GM18951 (cell line): ENCODE data around the gene UGT2B17.
"Not testable (repeated sequence)": the region's sequence is repeated elsewhere in the genome, so short reads cannot be mapped to it uniquely, and the experiment has no call there.

Experiments used
- POLR2A ChIP-seq: IDR thresholded peaks from 4 replicates; pipeline ENCODE4 v1.6.1; 2011; ENCODE audit warnings: mild to moderate bottlenecking; ENCODE audit not compliant: insufficient read length, insufficient read depth; ENCODE audit errors: extremely low read depth
- in situ Hi-C: fragments of 300-500 bp; cut with MboI; formaldehyde crosslinking; loops from one replicate; pipeline ENCODE4 v1.12.0; 2022; ENCODE audit warnings: low sequenced_read_pairs, mixed read lengths, inconsistent platforms; ENCODE audit not compliant: unreplicated experiment

The UGT2B17 gene

DNA sequence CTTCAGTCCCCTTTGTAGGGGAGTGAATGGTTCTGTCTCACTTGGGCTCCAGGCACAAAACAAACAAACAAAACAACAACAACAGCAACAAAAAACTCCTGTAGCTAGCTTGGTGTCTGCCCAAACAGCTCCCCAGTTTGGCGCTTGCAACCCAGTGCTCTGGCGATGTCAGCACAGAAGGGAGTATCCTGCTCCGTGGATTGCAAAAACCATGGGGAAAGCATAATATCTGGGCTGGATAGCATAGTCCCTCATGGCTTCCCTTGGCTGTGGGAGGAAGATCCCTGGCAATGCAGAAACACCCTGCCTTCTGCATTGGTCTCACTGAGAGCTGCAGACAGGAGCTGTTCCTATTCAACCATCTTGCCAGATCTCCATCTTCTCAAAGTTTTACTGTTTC, 39.7 kb downstream of the UGT2B17 start:
- no peak for TF ChIP-seq POLR2A
- in situ Hi-C loops: no loop called here

DNA sequence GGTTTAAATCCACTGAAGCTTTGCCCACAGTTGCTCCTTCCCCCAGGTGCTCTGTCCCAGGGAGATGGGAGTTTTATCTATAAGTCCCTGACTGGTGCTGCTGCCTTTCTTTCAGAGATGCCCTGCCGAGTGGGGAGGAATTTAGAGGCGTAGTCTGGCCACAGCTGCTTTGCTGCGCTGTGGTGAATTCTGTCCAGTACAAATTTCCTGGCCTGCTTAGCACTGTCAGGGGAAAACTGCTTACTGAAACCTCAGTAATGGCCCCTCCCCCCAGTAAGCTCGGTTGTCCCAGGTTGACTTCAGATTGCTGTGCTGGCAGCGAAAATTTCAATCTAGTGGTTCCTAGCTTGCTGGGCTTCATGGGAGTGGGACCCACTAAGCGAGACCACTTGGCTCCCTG, 40.1 kb downstream of the UGT2B17 start:
- in situ Hi-C loops: no loop called here
- no peak for TF ChIP-seq POLR2A

DNA sequence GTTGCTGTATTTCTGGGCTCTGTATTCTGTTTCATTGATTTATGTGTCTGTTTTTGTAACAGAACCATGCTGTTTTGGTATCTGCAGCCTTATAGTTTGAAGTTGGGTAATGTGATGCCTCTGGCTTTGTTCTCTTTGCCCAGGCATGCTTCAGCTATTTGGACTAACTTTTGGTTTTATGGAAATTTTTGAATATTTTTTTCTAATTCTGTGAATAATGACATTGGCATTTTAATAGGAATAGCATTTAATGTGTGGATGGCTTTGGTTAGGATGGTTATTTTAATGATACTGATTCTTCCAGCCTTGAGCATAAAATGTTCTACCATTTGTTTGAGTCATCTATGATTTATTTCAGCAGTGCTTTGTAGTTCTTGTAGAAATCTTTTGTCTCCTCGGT, 53.9 kb downstream of the UGT2B17 start:
- in situ Hi-C loops: not testable (repeated sequence)

DNA sequence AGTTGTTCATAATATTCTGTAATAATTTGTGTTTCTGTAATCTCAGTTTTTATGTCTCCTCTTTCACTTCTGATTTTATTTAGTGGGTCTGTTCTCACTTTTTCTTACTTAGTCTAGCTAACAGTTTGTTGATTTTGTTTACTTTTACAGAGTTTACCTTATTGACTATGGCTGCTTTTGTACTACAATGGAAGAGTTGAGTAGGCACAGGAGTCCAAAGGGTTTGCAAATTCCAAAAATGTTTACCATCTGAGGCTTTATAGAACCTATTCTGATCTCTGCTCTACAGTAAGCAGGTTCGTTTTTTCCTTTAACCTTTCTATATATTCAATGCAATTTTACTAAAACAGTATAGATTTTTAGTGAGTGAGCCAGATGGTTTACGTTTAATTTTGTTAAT, 55.1 kb downstream of the UGT2B17 start:
- in situ Hi-C loops: no loop called here
- TF ChIP-seq POLR2A: no peak

DNA sequence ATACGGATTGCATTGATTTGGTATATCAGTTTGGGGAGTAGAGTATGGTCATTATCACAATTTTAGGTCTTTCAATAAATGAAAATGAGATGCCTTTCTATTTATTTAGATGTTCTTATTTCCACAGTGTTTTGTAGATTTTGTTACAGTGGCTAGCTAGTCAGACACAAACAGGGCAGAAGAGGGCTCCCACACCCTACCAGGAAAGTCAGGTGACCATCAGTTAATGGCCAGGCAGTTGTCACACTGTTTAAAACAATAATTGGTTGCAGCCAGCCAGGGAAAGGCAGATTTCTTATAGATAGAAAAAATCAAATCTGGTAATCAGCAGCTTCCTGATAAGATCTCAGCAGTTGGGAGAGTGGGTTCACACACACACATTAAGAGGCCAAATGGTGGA, 57.2 kb downstream of the UGT2B17 start:
- no peak for TF ChIP-seq POLR2A
- in situ Hi-C loops: no loop called here

DNA sequence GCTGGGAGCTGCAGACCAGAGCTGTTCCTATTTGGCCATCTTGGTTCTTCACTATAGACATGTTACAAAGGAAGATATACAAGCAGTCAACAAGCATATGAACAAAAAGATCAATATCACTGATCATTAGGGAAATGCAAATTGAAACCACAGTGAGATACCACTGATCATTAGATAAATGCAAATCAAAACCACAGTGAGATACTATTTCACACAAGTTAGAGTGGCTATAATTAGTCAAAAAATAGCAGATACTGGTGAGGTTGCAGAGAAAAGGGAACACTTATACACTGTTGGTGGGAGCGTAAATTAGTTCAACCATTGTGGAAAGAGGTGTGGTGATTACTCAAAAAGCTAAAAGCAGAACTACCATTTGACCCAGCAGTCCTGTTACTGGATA, 70.7 kb downstream of the UGT2B17 start:
- in situ Hi-C loops: loop anchor here (5.0 kb wide), 1 partner anchor 122 kb away; no protein-coding TSS in a partner anchor

DNA sequence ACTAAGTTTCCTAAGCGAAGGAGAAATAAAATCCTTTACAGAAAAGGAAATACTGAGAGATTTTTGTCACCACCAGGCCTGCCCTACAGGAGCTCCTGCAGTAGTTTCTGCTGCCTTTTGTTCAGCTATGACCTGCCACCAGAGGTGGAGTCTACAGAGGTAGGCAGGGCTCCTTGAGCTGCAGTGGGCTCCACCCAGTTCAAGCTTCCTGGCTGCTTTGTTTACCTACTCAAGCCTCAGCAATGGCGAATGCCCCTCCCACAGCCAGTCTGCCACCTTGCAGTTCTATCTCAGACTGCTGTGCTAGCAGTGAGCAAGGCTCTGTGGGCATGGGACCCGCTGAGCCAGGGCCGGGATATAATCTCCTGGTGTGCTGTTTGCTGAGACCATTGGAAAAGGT, 71.3 kb downstream of the UGT2B17 start:
- in situ Hi-C loops: loop anchor here (5.0 kb wide), 1 partner anchor 122 kb away; no protein-coding TSS in a partner anchor

DNA sequence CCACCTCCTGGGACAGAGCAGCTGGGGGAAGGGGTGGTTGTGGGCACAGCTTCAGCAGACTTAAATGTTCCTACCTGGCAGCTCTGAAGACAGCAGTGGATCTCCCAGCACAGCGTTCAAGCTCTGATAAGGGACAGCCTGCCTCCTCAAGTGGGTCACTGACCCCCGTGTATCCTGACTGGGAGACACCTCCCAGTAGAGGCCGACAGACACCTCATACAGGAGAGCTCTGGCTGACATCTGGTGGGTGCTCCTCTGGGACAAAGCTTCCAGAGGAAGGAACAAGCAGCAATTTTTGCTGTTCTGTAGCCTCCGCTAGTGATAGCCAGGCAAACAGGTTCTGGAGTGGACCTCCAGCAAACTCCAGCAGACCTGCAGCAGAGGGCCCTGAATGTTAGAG, 72.7 kb downstream of the UGT2B17 start:
- in situ Hi-C loops: not testable (repeated sequence)

DNA sequence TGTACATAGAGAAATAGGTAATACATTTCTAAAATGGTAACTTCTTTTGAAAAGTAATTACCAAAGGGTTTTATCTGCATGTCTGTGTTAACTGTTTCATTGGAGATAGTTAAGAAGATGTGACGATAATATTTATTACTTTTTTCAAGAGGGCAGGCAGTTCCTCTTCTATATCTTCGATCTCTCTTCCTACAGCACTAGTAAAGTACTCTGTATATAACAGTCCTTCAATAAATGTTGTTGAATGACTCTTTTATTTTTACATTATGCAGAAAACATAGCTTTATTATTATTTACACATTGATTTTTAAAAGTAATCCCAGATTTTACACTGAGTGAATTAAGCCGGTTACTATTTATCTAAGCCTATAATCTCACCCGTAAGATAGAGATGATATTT, 77.1 kb downstream of the UGT2B17 start:
- TF ChIP-seq POLR2A: no peak
- in situ Hi-C loops: loop anchor here (25.0 kb wide), 1 partner anchor 663 kb away; no protein-coding TSS in a partner anchor

DNA sequence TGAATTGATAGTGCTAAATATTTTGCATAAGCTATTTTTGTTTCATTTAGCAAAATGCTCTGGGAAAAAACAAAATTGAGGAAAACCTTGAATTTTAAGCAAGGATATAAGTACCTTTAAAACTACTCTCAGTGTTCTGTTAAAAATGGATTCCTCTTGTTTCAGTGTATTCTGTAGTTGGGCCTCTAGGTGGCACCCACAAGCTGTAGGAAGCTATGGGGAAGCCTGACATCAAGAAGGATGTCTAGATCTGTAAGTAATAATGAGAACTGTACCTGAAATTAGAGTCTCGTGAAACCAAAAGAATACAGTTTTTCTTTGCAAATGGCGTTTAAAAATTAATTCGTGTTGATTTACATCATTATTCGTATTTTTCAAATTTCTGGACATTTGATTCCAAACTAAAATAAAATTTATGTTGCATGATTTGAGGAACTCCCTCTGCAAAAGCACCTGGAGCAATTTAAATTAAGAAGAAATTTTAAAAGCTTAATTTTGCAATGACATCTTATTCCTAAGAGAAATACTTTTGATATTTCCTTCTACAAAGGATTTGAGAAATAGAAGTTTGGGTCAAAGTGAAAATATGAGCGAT, 77.6 kb downstream of the UGT2B17 start:
- no peak for TF ChIP-seq POLR2A
- in situ Hi-C loops: loop anchor here (25.0 kb wide), 1 partner anchor 664 kb away; no protein-coding TSS in a partner anchor

DNA sequence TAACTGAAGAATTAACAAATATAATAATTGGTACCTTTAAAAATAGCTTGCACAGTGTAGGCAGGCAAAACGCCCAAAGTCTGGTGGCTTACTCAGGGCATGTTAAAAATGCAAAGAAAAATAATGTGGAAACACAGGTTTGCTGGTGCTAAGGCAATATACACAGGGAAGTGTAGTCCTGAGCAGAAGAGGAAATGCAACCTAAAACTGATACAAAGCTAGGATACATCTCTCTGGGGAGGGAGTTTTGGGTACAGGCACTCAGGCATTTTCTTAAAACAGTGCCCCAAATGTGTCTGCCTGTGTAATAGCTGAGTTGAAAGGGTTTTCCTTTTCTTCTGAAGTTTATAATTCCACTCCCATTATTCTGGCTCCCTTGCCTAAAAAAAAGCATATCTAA, 81.4 kb downstream of the UGT2B17 start:
- TF ChIP-seq POLR2A: no peak
- in situ Hi-C loops: loop anchor here (25.0 kb wide), 1 partner anchor 668 kb away; no protein-coding TSS in a partner anchor

DNA sequence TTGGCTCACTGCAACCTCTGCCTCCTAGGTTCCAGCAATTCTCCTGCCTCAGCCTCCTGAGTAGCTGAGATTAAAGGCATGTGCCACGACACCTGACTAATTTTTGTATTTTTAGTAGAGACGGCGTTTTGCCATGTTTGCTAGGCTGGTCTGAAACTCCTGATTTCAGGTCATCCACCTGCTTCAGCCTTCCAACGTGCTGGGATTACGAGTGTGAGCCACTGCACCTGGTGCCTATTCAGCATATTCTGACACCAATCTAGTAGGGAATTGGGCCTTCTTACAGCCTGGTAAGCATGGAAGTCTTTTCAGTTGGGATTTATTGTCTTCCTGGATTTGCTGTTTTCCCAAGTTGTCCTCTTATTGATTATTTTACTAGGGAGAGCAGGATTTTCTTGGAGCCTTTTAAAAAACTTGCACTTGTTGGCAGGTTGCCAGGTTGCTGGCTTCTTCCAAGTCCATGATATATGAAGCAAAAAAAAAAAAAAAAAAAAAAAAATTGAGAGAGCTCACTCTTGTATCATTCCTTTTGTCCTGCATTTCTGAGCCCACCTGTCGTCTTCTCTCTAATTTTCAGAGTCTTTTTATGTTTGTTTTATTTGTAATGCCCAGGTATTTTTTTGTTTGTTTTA, 85.2 kb downstream of the UGT2B17 start:
- in situ Hi-C loops: loop anchor here (25.0 kb wide), 1 partner anchor 671 kb away; no protein-coding TSS in a partner anchor
- TF ChIP-seq POLR2A: no peak

DNA sequence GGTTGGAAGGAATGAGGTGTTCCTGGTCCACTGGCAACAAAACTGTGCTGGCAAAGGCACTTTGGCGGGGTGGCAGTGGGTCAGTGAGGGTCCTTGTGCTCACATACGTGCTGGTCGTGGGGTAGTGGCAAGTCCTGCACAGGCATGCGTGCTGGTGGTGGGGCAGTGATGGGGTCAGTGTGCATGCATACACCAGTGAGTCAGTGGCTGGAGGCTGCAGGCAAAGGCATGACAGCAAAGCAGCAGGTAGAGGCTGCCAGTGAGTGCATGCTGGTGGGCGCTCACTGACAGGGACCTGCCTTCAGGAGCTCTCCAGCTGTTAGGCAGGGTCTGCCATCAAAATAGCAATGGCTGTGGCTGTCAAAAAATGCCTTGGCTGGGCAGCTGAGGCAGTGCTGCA, 86.8 kb downstream of the UGT2B17 start:
- no peak for TF ChIP-seq POLR2A
- in situ Hi-C loops: loop anchor here (25.0 kb wide), 1 partner anchor 673 kb away; no protein-coding TSS in a partner anchor
